WERI-Rb-1 (cell line): ENCODE data around the gene EVC2.

Experiments
- DNase-seq: peaks from one replicate; pipeline ENCODE4 v3.0.0-alpha.2; 2020
- H3K27ac ChIP-seq: fragments of 250-450 bp; sonication (Bioruptor Pico); 2 replicates; pipeline ENCODE4 v1.5.1; 2020; ENCODE audit warnings: mild to moderate bottlenecking, moderate library complexity
- H3K27me3 ChIP-seq: fragments of 250-450 bp; sonication (Bioruptor Pico); 2 replicates; pipeline ENCODE4 v1.5.1; 2021; ENCODE audit warnings: mild to moderate bottlenecking, low read depth, moderate library complexity; ENCODE audit not compliant: insufficient read depth, severe bottlenecking
- H3K36me3 ChIP-seq: fragments of 250-450 bp; sonication (Bioruptor Pico); 2 replicates; pipeline ENCODE4 v1.5.1; 2020; ENCODE audit warnings: mild to moderate bottlenecking, moderate library complexity
- H3K4me3 ChIP-seq: 2 replicates; pipeline ENCODE4 v1.5.1; 2011; ENCODE audit warnings: low read depth, mild to moderate bottlenecking, control low read depth, low read length
- H3K9me3 ChIP-seq: fragments of 250-450 bp; sonication (Bioruptor Pico); 2 replicates; pipeline ENCODE4 v1.5.1; 2021; ENCODE audit warnings: mild to moderate bottlenecking, moderate library complexity; ENCODE audit not compliant: severe bottlenecking
- TF ChIP-seq, protein P1 (sequence below): IDR thresholded peaks from 2 replicates; pipeline ENCODE4 v1.5.1; 2011; ENCODE audit warnings: low read depth, mild to moderate bottlenecking, control low read depth, inconsistent platforms, low read length

Gene EVC2

DNA sequence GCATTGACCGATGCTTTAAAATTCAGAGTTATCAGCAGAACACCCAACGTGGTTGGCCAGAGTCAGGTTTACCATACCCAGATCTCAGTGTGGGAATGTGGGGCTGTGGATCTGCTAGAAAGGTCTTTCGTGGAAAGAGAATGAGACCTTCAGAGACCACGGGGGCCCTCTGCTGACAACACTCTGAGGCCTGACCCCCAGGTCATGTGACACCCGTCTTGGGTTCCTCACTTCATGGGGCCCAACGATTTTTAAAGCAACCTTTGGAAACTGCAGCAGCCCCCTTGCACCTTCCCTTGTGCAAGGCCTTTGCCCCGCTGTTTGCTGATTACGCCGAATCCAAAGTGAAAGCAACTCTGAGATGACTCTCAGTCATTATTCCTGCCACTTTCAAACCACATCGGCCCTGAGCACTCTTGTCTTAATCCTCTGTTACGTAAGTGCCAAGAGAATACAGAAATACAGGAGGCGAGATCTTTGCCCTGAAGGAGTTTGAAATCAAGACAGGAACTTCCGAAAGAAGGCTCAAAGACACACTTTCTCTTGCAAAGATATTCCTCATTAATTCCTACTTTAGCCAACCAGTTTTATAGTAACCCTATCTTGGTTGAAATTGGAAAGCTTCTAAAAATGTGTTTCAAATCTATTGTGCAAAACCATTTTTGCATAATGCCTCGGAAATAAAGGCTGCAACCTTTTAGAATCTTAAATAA lies 88.3 kb downstream of the EVC2 start:
- no peak for DNase-seq
- H3K27me3 ChIP-seq: no peaks in the 10 kb centered on the region
- TF ChIP-seq, protein P1, sequence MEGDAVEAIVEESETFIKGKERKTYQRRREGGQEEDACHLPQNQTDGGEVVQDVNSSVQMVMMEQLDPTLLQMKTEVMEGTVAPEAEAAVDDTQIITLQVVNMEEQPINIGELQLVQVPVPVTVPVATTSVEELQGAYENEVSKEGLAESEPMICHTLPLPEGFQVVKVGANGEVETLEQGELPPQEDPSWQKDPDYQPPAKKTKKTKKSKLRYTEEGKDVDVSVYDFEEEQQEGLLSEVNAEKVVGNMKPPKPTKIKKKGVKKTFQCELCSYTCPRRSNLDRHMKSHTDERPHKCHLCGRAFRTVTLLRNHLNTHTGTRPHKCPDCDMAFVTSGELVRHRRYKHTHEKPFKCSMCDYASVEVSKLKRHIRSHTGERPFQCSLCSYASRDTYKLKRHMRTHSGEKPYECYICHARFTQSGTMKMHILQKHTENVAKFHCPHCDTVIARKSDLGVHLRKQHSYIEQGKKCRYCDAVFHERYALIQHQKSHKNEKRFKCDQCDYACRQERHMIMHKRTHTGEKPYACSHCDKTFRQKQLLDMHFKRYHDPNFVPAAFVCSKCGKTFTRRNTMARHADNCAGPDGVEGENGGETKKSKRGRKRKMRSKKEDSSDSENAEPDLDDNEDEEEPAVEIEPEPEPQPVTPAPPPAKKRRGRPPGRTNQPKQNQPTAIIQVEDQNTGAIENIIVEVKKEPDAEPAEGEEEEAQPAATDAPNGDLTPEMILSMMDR: no peak
- H3K36me3 ChIP-seq: no peaks in the 10 kb centered on the region
- H3K9me3 ChIP-seq: no peaks in the 10 kb centered on the region
- H3K27ac ChIP-seq: no peak overlapping the region
- H3K4me3 ChIP-seq: no peak overlapping the region

DNA sequence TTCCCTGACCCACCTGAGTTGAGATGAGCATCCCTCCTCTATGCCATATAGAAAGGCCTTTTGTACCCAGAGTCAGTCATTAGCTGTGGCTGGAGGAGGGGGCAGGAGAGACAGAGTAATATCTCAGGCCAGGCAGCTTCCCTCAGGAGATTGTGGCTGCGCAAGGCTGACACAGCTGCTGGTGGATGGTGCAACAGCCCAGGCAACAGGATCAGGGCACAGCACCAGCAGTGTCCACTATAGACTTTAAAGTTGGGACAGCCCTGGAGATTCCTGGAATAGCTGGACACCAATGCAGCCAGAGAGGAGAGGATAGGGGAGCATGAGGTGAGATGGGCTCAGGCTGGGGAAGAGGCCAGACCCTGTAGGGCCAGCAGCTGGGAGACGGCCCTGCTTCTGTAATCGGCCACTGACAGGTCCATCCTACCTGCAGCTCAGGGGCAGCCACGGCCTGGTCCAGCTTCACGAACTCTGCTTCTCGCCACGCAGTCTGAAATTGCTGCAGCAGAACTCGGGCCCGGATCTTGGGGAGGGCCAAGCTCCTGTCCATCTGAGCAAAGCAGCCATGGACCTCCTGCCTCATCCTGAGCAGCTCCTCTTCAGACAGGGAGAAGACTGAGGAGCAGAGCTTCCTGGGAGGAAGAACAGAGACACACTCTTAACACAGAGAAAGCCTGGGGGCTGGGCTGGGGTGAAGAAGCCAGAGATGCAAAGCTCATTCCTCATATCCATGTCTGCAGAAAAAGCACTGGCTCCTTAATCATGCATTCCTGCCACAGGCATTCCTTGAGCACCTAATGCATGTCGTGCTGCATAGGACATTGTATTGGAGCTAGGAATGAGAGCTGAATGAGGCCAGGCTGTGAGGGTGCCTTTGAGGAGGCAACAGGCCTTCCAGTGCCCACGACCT lies 90.1 kb downstream of the EVC2 start:
- H3K27me3 ChIP-seq: no peaks in the 10 kb centered on the region
- TF ChIP-seq, protein P1: no peak
- H3K9me3 ChIP-seq: no peaks in the 10 kb centered on the region
- no peak for DNase-seq
- no peak overlapping the region for H3K4me3 ChIP-seq
- no peak overlapping the region for H3K27ac ChIP-seq
- no peaks in the 10 kb centered on the region for H3K36me3 ChIP-seq

DNA sequence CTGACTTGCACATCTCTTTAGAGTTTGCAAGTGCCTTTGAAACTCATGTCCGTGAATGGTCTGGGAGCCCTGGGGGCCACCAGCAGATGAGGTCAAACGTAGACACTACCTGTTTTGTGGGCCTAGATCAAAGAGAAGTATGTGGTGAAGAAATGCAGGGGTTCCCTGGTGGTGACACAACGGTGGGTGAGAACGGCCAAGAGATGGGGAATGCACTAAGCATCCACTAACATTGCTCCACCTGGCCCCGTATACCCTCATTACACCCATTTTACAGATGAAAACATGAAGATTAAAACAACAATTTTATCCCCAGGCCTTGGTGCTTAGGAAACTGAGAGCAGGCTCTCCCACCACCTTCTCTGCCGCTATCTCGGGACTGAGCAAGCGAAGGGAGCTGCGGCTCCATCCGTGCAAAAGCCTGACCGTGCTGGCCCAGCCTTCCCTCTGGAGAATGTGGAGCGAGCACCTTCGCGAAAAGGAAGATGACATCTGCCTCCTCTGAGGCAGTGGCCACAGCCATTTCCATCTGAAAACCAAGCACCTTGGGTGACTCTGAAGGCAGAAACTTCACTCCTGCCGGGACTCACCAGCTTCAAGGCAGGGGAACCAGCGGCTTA lies 91.9 kb downstream of the EVC2 start:
- no peak overlapping the region for H3K27ac ChIP-seq
- H3K4me3 ChIP-seq: no peak overlapping the region
- DNase-seq: no peak
- H3K9me3 ChIP-seq: peaks cover 5% of the 10 kb centered on the region
- TF ChIP-seq, protein P1: no peak
- no peaks in the 10 kb centered on the region for H3K27me3 ChIP-seq
- H3K36me3 ChIP-seq: no peaks in the 10 kb centered on the region

DNA sequence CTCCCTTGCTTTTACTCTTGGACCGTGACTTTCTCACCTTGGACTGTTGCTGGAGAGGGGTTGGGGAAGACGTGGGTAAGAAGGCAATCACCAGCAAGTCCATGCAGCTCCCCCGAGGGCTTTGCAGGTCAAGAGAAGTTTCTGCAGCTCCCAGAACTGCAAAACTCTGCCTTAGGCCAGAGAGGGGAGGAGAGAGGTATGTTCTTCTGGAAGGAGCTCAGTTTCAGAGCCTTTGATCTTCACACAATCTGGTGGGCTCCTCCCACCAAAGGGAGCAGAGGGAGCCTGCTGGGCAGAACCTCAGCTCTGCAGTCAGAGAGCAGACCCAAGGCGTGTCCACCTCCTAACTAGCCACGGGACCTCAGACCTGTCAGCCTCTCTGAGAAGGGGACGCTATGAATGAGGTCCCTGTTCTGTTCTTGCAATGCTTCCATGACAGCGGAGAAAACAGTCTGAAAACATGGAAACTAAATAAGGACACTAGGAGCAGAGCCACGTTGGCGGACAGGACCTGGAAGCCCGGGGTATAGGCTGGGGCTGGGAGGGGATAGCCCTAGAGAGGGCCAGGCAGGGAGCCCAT lies 92.8 kb downstream of the EVC2 start:
- Histone ChIP-seq H3K4me3 (no peak overlapping the region), H3K36me3 (no peaks in the 10 kb centered on the region), H3K9me3 (peaks cover 5% of the 10 kb centered on the region), H3K27ac (no peak overlapping the region), H3K27me3 (no peaks in the 10 kb centered on the region)
- no peak for DNase-seq
- TF ChIP-seq, protein P1: no peak

DNA sequence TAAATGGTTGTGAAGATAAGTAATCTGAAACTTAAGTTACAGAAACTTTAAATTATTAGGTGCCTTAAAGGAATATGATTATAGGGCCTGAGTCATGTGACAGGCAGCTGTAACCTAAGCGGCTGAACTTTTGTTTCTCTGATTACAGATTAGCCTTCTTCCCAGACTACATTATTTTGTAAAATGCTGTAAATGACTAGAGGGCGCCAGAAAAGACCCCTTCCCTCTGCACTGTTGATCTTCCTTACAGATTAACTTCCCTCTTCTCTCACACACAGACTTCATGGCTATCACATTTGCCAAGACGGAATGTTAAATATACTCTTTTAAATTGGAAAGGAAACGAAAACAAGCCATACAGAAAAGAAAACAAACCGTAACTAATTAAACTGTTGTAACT lies 96.6 kb downstream of the EVC2 start:
- no peak for DNase-seq
- Histone ChIP-seq H3K27ac (no peak overlapping the region), H3K27me3 (no peaks in the 10 kb centered on the region), H3K36me3 (no peaks in the 10 kb centered on the region), H3K4me3 (no peak overlapping the region), H3K9me3 (peaks cover 5% of the 10 kb centered on the region)
- TF ChIP-seq, protein P1: no peak
